Smooth muscle cell (in vitro differentiated cells): Measurements from ENCODE around the gene PALLD. TPM values are rescaled to one million over a fixed set of nuclear protein-coding genes. Genes with fewer than 3 reads are reported as not detected.

Experiments
- DNase-seq: peaks from one replicate; lab custom pipeline; 2025; ENCODE audit not compliant: unreplicated experiment; lab: John Stamatoyannopoulos, UW
- H2AFZ ChIP-seq: fragments of 200-600 bp; sonication (generic); 2 replicates; pipeline ENCODE4 v1.6.0; 2016; ENCODE audit warnings: antibody characterized with exemption, low read depth, mild to moderate bottlenecking
- H3F3A ChIP-seq: fragments of 200-600 bp; sonication (generic); 2 replicates; pipeline ENCODE4 v1.6.0; 2017; ENCODE audit warnings: antibody characterized with exemption, low read depth
- H3K27ac ChIP-seq: fragments of 200-600 bp; sonication (generic); 2 replicates; pipeline ENCODE4 v1.5.1; 2016; ENCODE audit warnings: low read depth, mild to moderate bottlenecking
- H3K27me3 ChIP-seq: fragments of 200-600 bp; sonication (generic); 2 replicates; pipeline ENCODE4 v1.6.1; 2016; ENCODE audit warnings: low read depth, mild to moderate bottlenecking
- H3K36me3 ChIP-seq: fragments of 200-600 bp; sonication (generic); 2 replicates; pipeline ENCODE4 v1.5.1; 2016; ENCODE audit warnings: low read depth
- H3K4me1 ChIP-seq: fragments of 200-600 bp; sonication (generic); 2 replicates; pipeline ENCODE4 v1.5.1; 2016; ENCODE audit warnings: low read depth
- H3K4me2 ChIP-seq: fragments of 200-600 bp; sonication (generic); 2 replicates; pipeline ENCODE4 v1.6.0; 2016; ENCODE audit warnings: mild to moderate bottlenecking
- H3K4me3 ChIP-seq: fragments of 200-600 bp; sonication (generic); 2 replicates; pipeline ENCODE4 v1.5.1; 2016; ENCODE audit warnings: mild to moderate bottlenecking
- H3K79me2 ChIP-seq: fragments of 200-600 bp; sonication (generic); 2 replicates; pipeline ENCODE4 v1.6.0; 2016; ENCODE audit warnings: low read depth, mild to moderate bottlenecking
- H3K9ac ChIP-seq: fragments of 200-600 bp; sonication (generic); 2 replicates; pipeline ENCODE4 v1.6.0; 2016; ENCODE audit warnings: low read depth
- H3K9me3 ChIP-seq: fragments of 200-600 bp; sonication (generic); replicated peaks from 2 replicates; pipeline ENCODE4 v1.5.1; 2016; ENCODE audit warnings: low read depth
- H4K20me1 ChIP-seq: fragments of 200-600 bp; sonication (generic); 2 replicates; pipeline ENCODE4 v1.6.0; 2016; ENCODE audit warnings: low read depth
- CTCF ChIP-seq: fragments of 200-600 bp; sonication (generic); IDR thresholded peaks from 2 replicates; pipeline ENCODE4 v1.5.1; 2017; ENCODE audit warnings: borderline replicate concordance, mild to moderate bottlenecking, antibody characterized with exemption; ENCODE audit not compliant: insufficient read depth, poor library complexity, severe bottlenecking
- WGBS: methylation state at CpG from one replicate; pipeline ENCODE4 v1.1.7; 2016; ENCODE audit warnings: low lambda C conversion rate; 5-methylcytosine and 5-hydroxymethylcytosine counted together
- polyA plus RNA-seq: library from polyadenylated mRNA; unstranded; fragments of >200 nt; fragmentation: Nextera tagmentation; extraction: Ambion mirVana; gene quantifications from 2 replicates; pipeline ENCODE4 v1.2.1, GENCODE V29; 2016
- total RNA-seq: library from RNA; depleted of rRNA; stranded (reverse); fragments of >200 nt; gene quantifications from 2 replicates; pipeline ENCODE4 v1.2.3, GENCODE V29; 2014

Gene PALLD
- total and polyA plus RNA-seq, 2 experiments from 2014 or later: 354 to 415 TPM

GRCh38 chr4:168522829-168523489, 26.1 kb downstream of the PALLD start:
- no peak overlapping the region for H3K4me3 ChIP-seq
- no peaks in the 10 kb centered on the region for H4K20me1 ChIP-seq
- no peak for TF ChIP-seq CTCF
- 68% methylated on average over 2 of the region's 2 CpGs for whole genome bisulfite sequencing
- peak overlapping the region; percentile 83 for H3K27ac ChIP-seq
- peak overlapping the region; percentile 47 for H3K4me2 ChIP-seq
- DNase-seq: no peak
- H3K9me3 ChIP-seq: no peaks in the 10 kb centered on the region
- H3K4me1 ChIP-seq: peaks cover 14% of the 10 kb centered on the region
- no peaks in the 10 kb centered on the region for H3K36me3 ChIP-seq
- H2AFZ ChIP-seq: no peak overlapping the region
- H3K27me3 ChIP-seq: no peaks in the 10 kb centered on the region
- H3K79me2 ChIP-seq: no peaks in the 10 kb centered on the region
- H3K9ac ChIP-seq: no peak overlapping the region
- peaks cover 8% of the 10 kb centered on the region for H3F3A ChIP-seq

- H2AFZ ChIP-seq: no peak overlapping the region
- no peak for DNase-seq
- no peaks in the 10 kb centered on the region for H3K36me3 ChIP-seq
- no peaks in the 10 kb centered on the region for H3K9me3 ChIP-seq
- H3K4me3 ChIP-seq: no peak overlapping the region
- no peak for TF ChIP-seq CTCF
- no peak overlapping the region for H3K9ac ChIP-seq
- peaks cover 11% of the 10 kb centered on the region for H3F3A ChIP-seq
- peaks cover 17% of the 10 kb centered on the region for H3K4me1 ChIP-seq
- no peaks in the 10 kb centered on the region for H4K20me1 ChIP-seq
- H3K27me3 ChIP-seq: no peaks in the 10 kb centered on the region
- no peaks in the 10 kb centered on the region for H3K79me2 ChIP-seq
- H3K27ac ChIP-seq: peak overlapping the region; percentile 83
- H3K4me2 ChIP-seq: peak overlapping the region; percentile 44
Measured at GRCh38 chr4:168524006-168524405, 27.2 kb downstream of the PALLD start.

- Histone ChIP-seq H3K9ac (no peak overlapping the region), H3F3A (peaks cover 11% of the 10 kb centered on the region), H3K9me3 (no peaks in the 10 kb centered on the region), H3K4me2 (peak overlapping the region; percentile 44), H3K4me3 (no peak overlapping the region), H4K20me1 (no peaks in the 10 kb centered on the region), H3K4me1 (peaks cover 17% of the 10 kb centered on the region), H3K27me3 (no peaks in the 10 kb centered on the region), H3K27ac (peak overlapping the region; percentile 83), H3K79me2 (no peaks in the 10 kb centered on the region), H3K36me3 (no peaks in the 10 kb centered on the region), H2AFZ (no peak overlapping the region)
- WGBS: 48% methylated on average over 3 of the region's 3 CpGs
- no peak for TF ChIP-seq CTCF
- no peak for DNase-seq
Measured at GRCh38 chr4:168524897-168525296, 28.0 kb downstream of the PALLD start.

- no peaks in the 10 kb centered on the region for H3K36me3 ChIP-seq
- H4K20me1 ChIP-seq: no peaks in the 10 kb centered on the region
- peaks cover 11% of the 10 kb centered on the region for H3F3A ChIP-seq
- H3K4me2 ChIP-seq: peak overlapping the region; percentile 49
- no peaks in the 10 kb centered on the region for H3K79me2 ChIP-seq
- WGBS: 40% methylated on average over 1 of the region's 1 CpG
- no peaks in the 10 kb centered on the region for H3K27me3 ChIP-seq
- no peaks in the 10 kb centered on the region for H3K9me3 ChIP-seq
- DNase-seq: no peak
- H2AFZ ChIP-seq: no peak overlapping the region
- no peak for TF ChIP-seq CTCF
- H3K4me1 ChIP-seq: peaks cover 9% of the 10 kb centered on the region
- peak overlapping the region; percentile 31 for H3K9ac ChIP-seq
- H3K27ac ChIP-seq: peak overlapping the region; percentile 82
- no peak overlapping the region for H3K4me3 ChIP-seq
Measured at GRCh38 chr4:168527560-168527959, 30.7 kb downstream of the PALLD start.
